Hepatocyte (in vitro differentiated cells): Measurements from ENCODE around the gene ABCG2.

Source experiments
- CTCF ChIP-seq: fragments of 200-600 bp; sonication (generic); IDR thresholded peaks from 2 replicates; pipeline ENCODE4 v1.5.1; 2016; ENCODE audit warnings: antibody characterized with exemption, mild to moderate bottlenecking; ENCODE audit not compliant: poor library complexity
- EZH2 ChIP-seq: fragments of 200-600 bp; sonication (generic); IDR thresholded peaks from 2 replicates; pipeline ENCODE4 v1.6.1; 2016; ENCODE audit warnings: antibody characterized with exemption, mild to moderate bottlenecking, borderline replicate concordance
- EZH2phosphoT487 ChIP-seq: fragments of 200-600 bp; sonication (generic); IDR thresholded peaks from one replicate; pipeline ENCODE4 v1.6.1; 2018; ENCODE audit warnings: antibody characterized with exemption, mild to moderate bottlenecking, low read depth, moderate library complexity; ENCODE audit not compliant: unreplicated experiment, severe bottlenecking

- no peak for TF ChIP-seq CTCF
- TF ChIP-seq EZH2 = no peak
- no peak for TF ChIP-seq EZH2phosphoT487
Observed at GRCh38 chr4:88102026-88102425, 56.4 kb downstream of the ABCG2 start.
